H1 (cell line): ENCODE results near the gene NCAPD3. TPM values are rescaled to one million over a fixed set of nuclear protein-coding genes. Genes with fewer than 3 reads are reported as not detected.
"Not testable (repeated sequence)": the region's sequence is repeated elsewhere in the genome, so short reads cannot be mapped to it uniquely, and the experiment has no call there.

Experiments used
- CTCF ChIA-PET: fragments of 300-600 bp; sonication (Branson Sonifier 250); formaldehyde crosslinking; loops from one replicate; lab custom pipeline; 2021; ENCODE audit not compliant: partially characterized antibody; lab: Charles Lee
- POLR2A ChIA-PET: fragments of 300-600 bp; sonication (Branson Sonifier 250); formaldehyde crosslinking; loops from one replicate; lab custom pipeline; 2021; ENCODE audit warnings: inconsistent platforms; ENCODE audit not compliant: partially characterized antibody; lab: Charles Lee
- DNase-seq, 2 experiments: peaks; one replicate each; pipeline versions ENCODE4 v3.0.0 to v3.0.0-alpha.2; 2010 to 2022; ENCODE audit warnings: low spot score in 2 of 2, low read depth in 1 of 2, mixed read lengths in 1 of 2
- FAIRE-seq: peaks from 2 replicates; lab custom pipeline; 2011; peaks lifted over from hg19 to GRCh38; lab: Jason Lieb, UNC
- H2AFZ ChIP-seq: 2 replicates; pipeline ENCODE4 v1.8.1; 2012; ENCODE audit warnings: low read length, inconsistent platforms
- H2AK5ac ChIP-seq: 2 replicates; pipeline ENCODE4 v1.6.1; 2013; ENCODE audit warnings: low read depth, low read length
- H2BK120ac ChIP-seq: replicated peaks from 2 replicates; pipeline ENCODE3; 2013; ENCODE audit warnings: low read depth, low read length, inconsistent platforms
- H2BK12ac ChIP-seq: 2 replicates; pipeline ENCODE4 v1.6.1; 2013; ENCODE audit warnings: low read depth, low read length
- H2BK15ac ChIP-seq: 2 replicates; pipeline ENCODE4 v1.6.1; 2013; ENCODE audit warnings: low read length
- H2BK20ac ChIP-seq: 2 replicates; pipeline ENCODE4 v1.6.1; 2013; ENCODE audit warnings: low read length
- H2BK5ac ChIP-seq: 2 replicates; pipeline ENCODE4 v1.6.1; 2013; ENCODE audit warnings: low read depth, low read length
- H3K14ac ChIP-seq: 2 replicates; pipeline ENCODE4 v1.6.1; 2013; ENCODE audit warnings: inconsistent platforms; ENCODE audit not compliant: insufficient read length
- H3K18ac ChIP-seq: 2 replicates; pipeline ENCODE4 v1.6.1; 2013; ENCODE audit warnings: low read length; ENCODE audit errors: extremely low read depth
- H3K23ac ChIP-seq: 2 replicates; pipeline ENCODE4 v1.6.1; 2013; ENCODE audit warnings: inconsistent platforms; ENCODE audit not compliant: insufficient read length
- H3K23me2 ChIP-seq: 2 replicates; pipeline ENCODE4 v1.6.1; 2013; ENCODE audit warnings: low read depth, low read length
- H3K27ac ChIP-seq: 2 replicates; pipeline ENCODE4 v1.6.1; 2011; ENCODE audit warnings: low read depth, low read length, inconsistent platforms
- H3K27me3 ChIP-seq, 4 experiments: replicated peaks in 1 of 4; 1 replicate in 1 of 4; 2 replicates in 3 of 4; pipeline versions ENCODE4 v1.6.1 to v1.8.1; 2011 to 2013; ENCODE audit warnings: low read length in 3 of 4, mild to moderate bottlenecking in 3 of 4, inconsistent platforms in 2 of 4, mixed read lengths in 2 of 4, moderate library complexity in 1 of 4; ENCODE audit not compliant: control insufficient read depth in 3 of 4, insufficient read depth in 3 of 4; ENCODE audit errors: extremely low read depth in 1 of 4
- H3K36me3 ChIP-seq, 4 experiments: 2 replicates each; pipeline versions ENCODE4 v1.6.1 to v1.8.1; 2011 to 2013; ENCODE audit warnings: mild to moderate bottlenecking in 4 of 4, low read length in 3 of 4, moderate library complexity in 2 of 4, control low read depth in 1 of 4, inconsistent platforms in 1 of 4; ENCODE audit not compliant: insufficient read depth in 4 of 4, control insufficient read depth in 2 of 4
- H3K4ac ChIP-seq: replicated peaks from 2 replicates; pipeline ENCODE3; 2013; ENCODE audit warnings: low read length, low read depth, mixed read lengths, inconsistent platforms; ENCODE audit not compliant: insufficient read length
- H3K4me1 ChIP-seq, 4 experiments: replicated peaks in 1 of 4; 1 replicate in 1 of 4; 2 replicates in 3 of 4; pipeline versions ENCODE4 v1.6.1 to v1.8.1; 2011 to 2013; ENCODE audit warnings: low read length in 3 of 4, inconsistent platforms in 2 of 4, mixed read lengths in 1 of 4; ENCODE audit not compliant: insufficient read depth in 4 of 4, control insufficient read depth in 3 of 4
- H3K4me2 ChIP-seq, 2 experiments: 2 replicates each; pipeline versions ENCODE4 v1.6.1 to v1.8.1; 2011 to 2013; ENCODE audit warnings: low read depth in 2 of 2, low read length in 2 of 2, control low read depth in 1 of 2, inconsistent platforms in 1 of 2, mild to moderate bottlenecking in 1 of 2; ENCODE audit not compliant: insufficient read depth in 1 of 2
- H3K4me3 ChIP-seq, 4 experiments: fragments of 200-600, 300-600 bp in 1 of 4; sonication (generic), shearing (Covaris generic), sonication (Bioruptor Twin) in 1 of 4; 2 replicates each; pipeline versions ENCODE4 v1.5.1 to v1.8.1; 2011 to 2016; ENCODE audit warnings: low read length in 4 of 4, low read depth in 3 of 4, control low read depth in 2 of 4, inconsistent platforms in 2 of 4, mild to moderate bottlenecking in 2 of 4, mixed read lengths in 1 of 4, moderate library complexity in 1 of 4; ENCODE audit not compliant: insufficient read depth in 2 of 4; ENCODE audit errors: extremely low read depth in 1 of 4
- H3K56ac ChIP-seq: replicated peaks from 2 replicates; pipeline ENCODE3; 2013; ENCODE audit warnings: low read depth, mild to moderate bottlenecking, mixed read lengths, low read length, inconsistent platforms; ENCODE audit not compliant: insufficient read length
- H3K79me1 ChIP-seq: 2 replicates; pipeline ENCODE4 v1.6.1; 2013; ENCODE audit warnings: low read depth, low read length, control low read depth
- H3K79me2 ChIP-seq, 2 experiments: 2 replicates each; pipeline versions ENCODE4 v1.6.1 to v1.8.1; 2012 to 2013; ENCODE audit warnings: low read length in 2 of 2, mild to moderate bottlenecking in 2 of 2, inconsistent platforms in 1 of 2; ENCODE audit not compliant: insufficient read depth in 2 of 2, control insufficient read depth in 1 of 2
- H3K9ac ChIP-seq, 4 experiments: replicated peaks in 1 of 4; 1 replicate in 1 of 4; 2 replicates in 3 of 4; pipeline versions ENCODE4 v1.6.1 to v1.8.1; 2011 to 2013; ENCODE audit warnings: low read depth in 3 of 4, low read length in 3 of 4, control low read depth in 2 of 4, mild to moderate bottlenecking in 2 of 4, moderate library complexity in 2 of 4, inconsistent platforms in 1 of 4; ENCODE audit errors: extremely low read depth in 1 of 4
- H3K9me3 ChIP-seq, 2 experiments: 2 replicates each; pipeline versions ENCODE4 v1.6.1 to v1.8.1; 2012 to 2013; ENCODE audit warnings: mild to moderate bottlenecking in 2 of 2, moderate library complexity in 2 of 2, control low read depth in 1 of 2, inconsistent platforms in 1 of 2, low read depth in 1 of 2, low read length in 1 of 2, mixed read lengths in 1 of 2; ENCODE audit not compliant: insufficient read depth in 2 of 2
- H4K20me1 ChIP-seq, 2 experiments: replicated peaks in 1 of 2; 2 replicates each; pipeline versions ENCODE3 to v1.8.1; 2011 to 2013; ENCODE audit warnings: inconsistent platforms in 2 of 2, low read length in 2 of 2, mild to moderate bottlenecking in 1 of 2; ENCODE audit not compliant: insufficient read depth in 2 of 2, control insufficient read depth in 1 of 2
- H4K5ac ChIP-seq: 2 replicates; pipeline ENCODE4 v1.6.1; 2013; ENCODE audit warnings: low read length, low read depth, mixed read lengths, inconsistent platforms; ENCODE audit not compliant: insufficient read length
- H4K8ac ChIP-seq: 2 replicates; pipeline ENCODE4 v1.8.0; 2013; ENCODE audit warnings: mild to moderate bottlenecking, moderate library complexity, low read length, inconsistent platforms; ENCODE audit not compliant: insufficient read depth; ENCODE audit errors: extremely low read depth
- H4K91ac ChIP-seq: replicated peaks from 2 replicates; pipeline ENCODE3; 2013; ENCODE audit warnings: low read length, mixed read lengths, inconsistent platforms; ENCODE audit not compliant: insufficient read length
- POLR2A ChIP-seq, 2 experiments: IDR thresholded peaks; 1 replicate in 1 of 2; 2 replicates in 1 of 2; pipeline ENCODE4 v1.6.1; 2011; ENCODE audit warnings: low read depth in 2 of 2, low read length in 2 of 2, mild to moderate bottlenecking in 2 of 2; ENCODE audit errors: control extremely low read depth in 1 of 2
- WGBS, 2 experiments: shearing (Covaris generic) in 1 of 2; methylation state at CpG; one replicate each; pipeline versions ENCODE4 v1.1.6 to v1.1.7; 2013 to 2015; ENCODE audit warnings: low lambda C conversion rate in 2 of 2, mixed read lengths in 2 of 2, inconsistent platforms in 1 of 2, low coverage in 1 of 2, missing lambda C conversion rate in 1 of 2; ENCODE audit not compliant: insufficient replicate concordance in 2 of 2, insufficient coverage in 1 of 2, insufficient read length in 1 of 2; ENCODE audit errors: extremely low coverage in 1 of 2, missing lambda C conversion rate in 1 of 2; 5-methylcytosine and 5-hydroxymethylcytosine counted together
- polyA plus RNA-seq, 7 experiments: library from polyadenylated mRNA; depleted of rRNA in 3 of 7; stranded (reverse) in 5 of 7; unstranded in 2 of 7; fragments of >200 nt in 5 of 7; fragments of 200-250 nt in 2 of 7; gene quantifications; 1 replicate in 5 of 7; 2 replicates in 1 of 7; 4 replicates in 1 of 7; pipeline versions ENCODE4 v1.2.1 to v1.2.3, GENCODE V29; 2011 to 2013; ENCODE audit warnings: missing spikeins in 2 of 7, mixed read lengths in 2 of 7
- total RNA-seq: library from RNA; stranded (reverse); fragmentation: NEBNext Ultra II Directional; extraction: Animal tissue kit (Norgen Biotek cat#: 25700); gene quantifications from 2 replicates; pipeline ENCODE4 v1.2.1, GENCODE V29; 2021

The NCAPD3 gene
- total and polyA plus RNA-seq, 2 of the 8 experiments (the other 6 are each of a cell fraction or from before 2014, with no cell fraction given): 26.5 to 55.2 TPM

DNA sequence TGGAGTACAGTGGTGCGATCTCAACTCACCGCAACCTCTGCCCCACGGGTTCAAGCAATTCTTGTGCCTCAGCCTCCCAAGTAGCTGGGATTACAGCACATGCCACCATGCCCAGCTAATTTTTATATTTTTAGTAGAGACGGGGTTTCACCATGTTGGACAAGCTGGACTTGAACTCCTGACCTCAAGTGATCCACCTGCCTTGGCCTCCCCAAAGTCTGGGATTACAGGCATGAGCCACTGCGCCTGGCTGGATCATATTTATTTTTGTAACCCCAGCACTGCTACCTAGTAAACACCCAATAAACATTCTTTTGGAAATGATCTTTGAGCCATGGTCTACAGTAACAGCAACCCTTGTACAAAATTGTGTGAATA lies 31.4 kb upstream of the NCAPD3 start:
- not testable (repeated sequence) for H2BK5ac ChIP-seq, H3K14ac ChIP-seq, H3K27me3 ChIP-seq, H3K27ac ChIP-seq, H4K5ac ChIP-seq, H3K4me1 ChIP-seq, H2AFZ ChIP-seq, H3K23ac ChIP-seq, H4K20me1 ChIP-seq, H2BK20ac ChIP-seq, H3K4ac ChIP-seq, DNase-seq, H2BK12ac ChIP-seq, H2BK15ac ChIP-seq, H4K91ac ChIP-seq, FAIRE-seq, H3K56ac ChIP-seq, H4K8ac ChIP-seq, H2BK120ac ChIP-seq, H3K18ac ChIP-seq, H3K9ac ChIP-seq, H3K9me3 ChIP-seq, H2AK5ac ChIP-seq, H3K4me3 ChIP-seq, H3K4me2 ChIP-seq
- peaks cover 13 to 36% (median 31%) of the 10 kb centered on the region in 4 experiments for H3K36me3 ChIP-seq
- CTCF ChIA-PET: interaction anchor here (1.2 kb wide), 1 partner anchor 11 kb away, joined by 7 read pairs; no protein-coding TSS in a partner anchor
- 90% methylated on average over 5 of the region's 5 CpGs; no CpG with 5 or more reads in 1 of the 2 experiments for WGBS, 2 experiments
- POLR2A ChIA-PET: interaction anchor here (0.8 to 3.3 kb wide), 4 partner anchors 9 to 22 kb away, joined by 3 to 17 read pairs (median 10); partner anchors contain the start of gene GLB1L3
- H3K23me2 ChIP-seq: peaks cover 13% of the 10 kb centered on the region; the same call in 1 of the 2 replicates
- TF ChIP-seq POLR2A (IDR thresholded peaks at IDR 0.05; ENCODE audit: control extremely low read depth in 1 of 2, low read depth in 2 of 2, low read length in 2 of 2): 0 out of 3 replicates have a peak, but pooled peaks of 1 of the 2 experiments have one; percentile 6
- H3K79me1 ChIP-seq: peaks cover 15% of the 10 kb centered on the region; the same call in 1 of the 2 replicates
- H3K79me2 ChIP-seq: peaks cover 5 to 29% of the 10 kb centered on the region in 2 experiments; a peak in 3 of 4 replicates
